ENCODE data around the gene BLACAT1.
"Not testable (repeated sequence)": the region's sequence is repeated elsewhere in the genome, so short reads cannot be mapped to it uniquely, and the experiment has no call there.

BLACAT1 gene

GRCh38 chr1:205483372-205483771, 27.5 kb upstream of the BLACAT1 start:
- DNase-seq: no peak

DNA sequence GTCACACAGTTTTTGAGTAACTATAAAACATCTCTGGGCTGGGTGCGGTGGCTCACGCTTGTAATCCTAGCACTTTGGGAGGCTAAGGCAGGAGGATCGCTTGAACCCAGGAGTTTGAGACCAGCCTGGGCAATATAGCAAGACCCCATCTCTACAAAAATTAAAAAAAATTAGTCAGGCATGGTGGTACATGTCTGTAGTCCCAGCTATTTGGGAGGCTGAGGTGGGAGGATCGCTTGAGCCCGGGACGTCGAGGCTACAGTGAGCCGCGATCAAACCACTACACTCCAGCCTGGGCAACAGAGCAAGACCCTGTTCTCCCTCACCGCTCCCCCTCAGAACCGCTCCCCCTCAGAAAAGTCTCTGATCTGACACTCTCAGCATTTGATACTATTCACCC, 26.7 kb upstream of the BLACAT1 start:
- DNase-seq: not testable (repeated sequence)

DNA sequence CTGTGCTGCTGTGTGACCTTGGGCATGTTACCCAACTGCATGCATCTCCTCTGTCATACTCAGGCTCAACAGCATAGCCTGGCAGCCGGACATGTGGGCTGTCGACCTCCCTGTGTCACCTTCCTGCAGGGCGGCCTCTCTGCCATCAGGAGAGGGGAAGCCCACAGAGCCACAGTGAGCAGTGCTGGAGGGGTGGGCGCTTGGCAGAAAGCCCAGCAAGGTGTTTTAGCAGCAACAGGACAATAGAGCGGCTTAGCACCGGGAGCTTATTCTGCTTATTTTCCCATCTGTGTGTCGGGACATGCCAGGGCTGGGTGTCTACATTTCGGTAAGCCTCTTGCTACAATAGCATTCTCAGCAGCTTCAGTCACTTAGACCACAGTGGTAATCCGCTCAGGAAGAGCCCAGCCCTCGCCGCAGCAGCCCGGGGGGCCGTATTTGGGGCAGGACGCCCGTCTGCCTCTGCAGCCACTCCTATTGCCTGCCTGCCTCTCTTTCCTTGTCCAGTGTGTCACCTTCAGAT, 25.8 kb upstream of the BLACAT1 start:
- peak; percentile 41 for DNase-seq

GRCh38 chr1:205481218-205481617, 25.4 kb upstream of the BLACAT1 start:
- DNase-seq: no peak

- peak; percentile 71 for DNase-seq
Observed at GRCh38 chr1:205480349-205480985, 24.6 kb upstream of the BLACAT1 start.

- DNase-seq: not testable (repeated sequence)
Observed at GRCh38 chr1:205478985-205479384, 23.1 kb upstream of the BLACAT1 start.

DNA sequence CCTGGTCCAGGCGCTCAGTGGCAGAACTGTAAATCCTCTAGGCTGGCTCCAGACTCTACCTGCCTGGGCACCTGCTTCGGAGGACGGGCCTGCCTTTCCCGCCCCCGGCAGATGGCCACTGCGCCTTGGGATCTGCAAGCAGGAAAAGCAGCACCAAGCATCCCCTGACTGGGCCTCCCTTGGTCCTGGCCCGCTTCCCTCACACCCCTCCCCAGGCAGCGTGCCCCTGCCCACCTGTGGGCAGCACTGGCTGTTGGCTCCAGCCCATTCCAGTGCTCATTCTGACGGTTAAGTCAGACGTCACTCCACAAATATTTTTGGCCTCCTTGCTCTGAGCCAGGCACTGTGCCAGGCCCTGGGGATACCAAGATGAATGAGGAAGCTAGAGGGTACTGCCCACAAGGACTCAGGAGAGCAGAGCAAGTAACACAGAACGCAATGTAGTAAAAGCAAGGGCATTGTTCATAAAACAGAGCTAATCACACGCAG, 22.0 kb upstream of the BLACAT1 start:
- no peak for DNase-seq

GRCh38 chr1:205477121-205477758, 21.4 kb upstream of the BLACAT1 start:
- DNase-seq: no peak

- DNase-seq: no peak
Observed at GRCh38 chr1:205476648-205477047, 20.8 kb upstream of the BLACAT1 start.

- DNase-seq: no peak
Observed at GRCh38 chr1:205475855-205476254, 20.0 kb upstream of the BLACAT1 start.

- no peak for DNase-seq
Observed at GRCh38 chr1:205474571-205474970, 18.7 kb upstream of the BLACAT1 start.

DNA sequence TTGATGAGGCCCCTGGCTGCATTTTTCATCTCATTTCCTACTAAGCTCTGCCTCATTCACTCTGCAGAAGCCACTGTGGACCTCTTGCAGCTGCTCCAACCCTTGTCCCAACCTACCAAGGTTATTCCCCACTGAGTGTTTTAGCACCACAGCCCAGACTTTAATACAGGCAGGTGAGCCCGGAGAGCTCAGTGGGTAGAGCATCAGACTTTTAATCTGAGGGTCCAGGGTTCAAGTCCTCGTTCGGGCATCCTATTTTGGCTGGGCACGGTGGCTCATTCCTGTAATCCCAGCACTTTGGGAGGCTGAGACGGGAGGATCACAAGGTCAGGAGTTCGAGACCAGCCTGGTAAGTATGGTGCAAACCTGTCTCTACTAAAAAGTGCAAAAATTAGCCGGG, 18.1 kb upstream of the BLACAT1 start:
- DNase-seq: no peak

DNA sequence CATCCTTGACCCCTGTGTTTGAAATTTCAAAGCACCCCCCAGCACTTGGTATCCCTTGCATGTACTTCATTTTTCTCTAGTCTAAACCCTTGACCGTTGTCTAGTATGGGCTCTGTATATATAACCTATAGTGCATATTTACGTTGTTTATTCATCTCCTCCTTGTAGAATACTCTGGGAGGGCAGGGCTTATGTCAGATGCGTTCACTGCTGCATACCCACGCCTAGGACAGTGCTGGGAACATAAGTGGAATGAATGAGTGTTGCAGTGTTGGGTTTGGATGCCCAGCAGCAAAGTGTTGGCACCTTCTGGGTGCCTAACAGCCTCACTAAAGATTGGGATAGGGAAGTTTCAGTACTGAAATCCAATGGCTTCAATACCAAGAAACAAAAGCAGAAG, 17.6 kb upstream of the BLACAT1 start:
- DNase-seq: no peak

- DNase-seq: no peak
Observed at GRCh38 chr1:205472737-205473441, 17.0 kb upstream of the BLACAT1 start.

GRCh38 chr1:205470131-205470530, 14.3 kb upstream of the BLACAT1 start:
- DNase-seq: no peak

- no peak for DNase-seq
Observed at GRCh38 chr1:205466595-205467220, 10.9 kb upstream of the BLACAT1 start.

DNA sequence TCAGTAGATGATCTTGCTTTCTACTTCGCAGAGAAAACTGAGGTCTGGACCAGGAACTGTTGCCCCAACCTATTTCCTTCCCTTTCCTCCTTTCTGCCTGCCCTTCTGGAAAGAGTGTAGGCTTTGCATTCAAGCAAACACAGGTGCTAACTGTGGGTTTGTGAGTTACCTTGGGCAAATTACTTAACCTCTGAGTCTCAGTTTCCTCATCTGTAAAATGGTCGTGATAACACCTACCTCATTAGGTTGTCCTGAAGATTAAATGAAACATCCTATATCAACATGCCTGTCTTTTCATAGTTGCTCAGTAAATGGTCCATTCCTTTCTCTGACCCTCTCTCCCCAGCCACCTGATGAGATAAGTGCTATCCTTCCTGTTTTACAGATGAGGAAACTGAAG, 9.5 kb upstream of the BLACAT1 start:
- DNase-seq: no peak

DNA sequence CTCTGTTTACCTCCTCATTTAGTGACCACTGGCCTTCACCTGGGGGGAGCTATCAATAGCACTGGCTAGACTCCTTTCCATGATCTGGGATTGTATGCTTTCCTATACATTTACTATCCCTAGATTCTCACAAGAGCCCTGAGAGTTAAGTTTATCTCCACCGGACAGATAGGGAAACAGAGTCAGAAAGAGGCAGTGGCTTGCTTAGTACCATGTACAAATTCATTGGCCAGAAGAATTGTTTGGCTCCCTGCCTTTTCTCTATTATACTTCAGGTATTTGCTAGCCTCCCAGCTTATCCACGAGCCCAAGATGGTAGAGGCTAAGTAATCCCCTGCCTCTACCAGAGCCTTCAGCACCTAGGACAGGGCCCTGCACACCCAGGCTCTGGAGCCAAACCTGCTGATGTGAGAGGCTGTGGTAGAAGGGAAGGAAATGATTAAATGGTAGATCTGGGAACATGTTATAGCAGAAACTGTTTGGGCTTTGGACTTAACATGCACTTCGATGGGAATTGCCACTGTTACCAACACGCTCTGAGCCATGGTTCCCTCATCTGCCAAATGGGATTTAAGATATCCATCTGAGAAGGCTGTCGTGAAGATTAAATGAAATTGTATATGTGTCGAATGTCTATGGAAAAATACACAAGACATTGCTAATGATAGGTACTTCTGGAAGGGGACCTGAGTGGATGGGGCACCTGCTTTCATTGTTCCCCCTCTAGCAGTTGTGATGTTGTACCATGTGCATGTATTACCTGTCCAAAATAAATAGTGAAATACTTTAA, 3.1 kb upstream of the BLACAT1 start:
- DNase-seq: no peak

GRCh38 chr1:205456868-205457745, 1.3 kb upstream of the BLACAT1 start:
- no peak for DNase-seq

DNA sequence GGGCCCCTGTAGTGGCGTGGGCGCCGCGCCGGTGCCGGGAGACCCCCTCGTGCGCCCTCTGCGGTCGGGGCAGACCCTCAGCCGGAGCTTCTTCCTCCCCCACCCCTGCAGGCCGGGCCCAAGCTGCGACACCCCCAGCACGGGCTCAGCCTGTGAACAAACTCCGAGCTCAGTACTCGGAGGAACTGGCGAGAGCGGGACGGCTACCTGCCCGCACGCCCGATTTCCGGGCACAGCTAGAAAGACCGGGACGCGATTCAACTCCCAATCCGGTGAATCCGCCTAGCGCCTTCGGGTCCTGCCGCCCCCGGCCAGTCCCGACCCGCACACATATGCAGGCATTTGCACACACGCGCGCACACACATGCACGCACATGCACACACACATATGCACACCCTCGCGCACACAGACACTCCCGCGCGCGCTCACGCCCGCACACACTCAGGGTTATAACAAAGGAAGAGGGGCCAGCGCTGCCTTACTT, 580 bp upstream of the BLACAT1 start:
- no peak for DNase-seq

GRCh38 chr1:205454903-205455335, 926 bp downstream of the BLACAT1 start:
- DNase-seq: no peak
